Measurements from ENCODE around the gene FNDC3B.
A peak's percentile ranks its signal among the peaks of the same experiment; 100 is the strongest.

FNDC3B gene

GRCh38 chr3:172039436-172040077, at the start of gene FNDC3B:
Gene FNDC3B (plus strand): TSS chr3:172039578. CDS start chr3:172112480, 72,902 bp downstream.
- TF ChIP-seq ZBTB7A (IDR thresholded peaks at IDR 0.05; ENCODE audit: low read depth) (peak; percentile 93), REST (IDR thresholded peaks at IDR 0.05; ENCODE audit: low read depth) (0 out of 2 replicates have a peak, but pooled peaks have one; percentile 16), MAX (IDR thresholded peaks at IDR 0.05) (peak; percentile 83), NFIC (IDR thresholded peaks at IDR 0.05) (peak; percentile 38; the same call in 1 of the 2 replicates), RAD21 (IDR thresholded peaks at IDR 0.05; ENCODE audit: low read depth) (peak; percentile 45), USF1 (IDR thresholded peaks at IDR 0.05) (peak; percentile 88), FOXM1 (IDR thresholded peaks at IDR 0.05; ENCODE audit: borderline replicate concordance, low read depth) (0 out of 2 replicates have a peak, but pooled peaks have one; percentile 42), TEAD4 (IDR thresholded peaks at IDR 0.05) (peak; percentile 66), EGR1 (IDR thresholded peaks at IDR 0.05) (peak; percentile 88), CEBPB (IDR thresholded peaks at IDR 0.05) (no peak; the same call in 1 of the 2 replicates), CREB1 (IDR thresholded peaks at IDR 0.05; ENCODE audit: low read depth) (peak; percentile 73), TAF1 (IDR thresholded peaks at IDR 0.05; ENCODE audit: low read depth) (peak; percentile 99), YY1 (IDR thresholded peaks at IDR 0.05; ENCODE audit: low read depth) (peak; percentile 96), EP300 (IDR thresholded peaks at IDR 0.05; ENCODE audit: borderline replicate concordance) (peak; percentile 72; the same call in 1 of the 2 replicates), TCF12 (IDR thresholded peaks at IDR 0.05; ENCODE audit: low read depth) (peak; percentile 79)

- TF ChIP-seq EGR1 (IDR thresholded peaks at IDR 0.05) (no peak), ZBTB7A (IDR thresholded peaks at IDR 0.05; ENCODE audit: low read depth) (no peak), TEAD4 (IDR thresholded peaks at IDR 0.05) (no peak)
Measured at GRCh38 chr3:171991166-171991565, 48.2 kb upstream of the FNDC3B start.

- no peak for TF ChIP-seq ZBTB7A (IDR thresholded peaks at IDR 0.05; ENCODE audit: low read depth)
- TF ChIP-seq MAX (IDR thresholded peaks at IDR 0.05), result no peak
- no peak for TF ChIP-seq REST (IDR thresholded peaks at IDR 0.05; ENCODE audit: low read depth)
- no peak for TF ChIP-seq EP300 (IDR thresholded peaks at IDR 0.05; ENCODE audit: borderline replicate concordance)
- TF ChIP-seq CEBPB (IDR thresholded peaks at IDR 0.05), result no peak
- TF ChIP-seq FOXM1 (IDR thresholded peaks at IDR 0.05; ENCODE audit: borderline replicate concordance, low read depth), result no peak
- no peak for TF ChIP-seq YY1 (IDR thresholded peaks at IDR 0.05; ENCODE audit: low read depth)
- TF ChIP-seq NFIC (IDR thresholded peaks at IDR 0.05), result no peak
- TF ChIP-seq TEAD4 (IDR thresholded peaks at IDR 0.05), result no peak
- TF ChIP-seq TCF12 (IDR thresholded peaks at IDR 0.05; ENCODE audit: low read depth), result no peak
- TF ChIP-seq EGR1 (IDR thresholded peaks at IDR 0.05), result no peak
- no peak for TF ChIP-seq RAD21 (IDR thresholded peaks at IDR 0.05; ENCODE audit: low read depth)
- no peak for TF ChIP-seq USF1 (IDR thresholded peaks at IDR 0.05)
- no peak for TF ChIP-seq CREB1 (IDR thresholded peaks at IDR 0.05; ENCODE audit: low read depth)
- TF ChIP-seq TAF1 (IDR thresholded peaks at IDR 0.05; ENCODE audit: low read depth), result no peak
Measured at GRCh38 chr3:171994646-171995428, 44.5 kb upstream of the FNDC3B start.

GRCh38 chr3:171995486-171995885, 43.9 kb upstream of the FNDC3B start:
- no peak for TF ChIP-seq USF1 (IDR thresholded peaks at IDR 0.05)
- no peak for TF ChIP-seq CEBPB (IDR thresholded peaks at IDR 0.05)
- TF ChIP-seq MAX (IDR thresholded peaks at IDR 0.05), result no peak
- TF ChIP-seq CREB1 (IDR thresholded peaks at IDR 0.05; ENCODE audit: low read depth), result no peak
- no peak for TF ChIP-seq REST (IDR thresholded peaks at IDR 0.05; ENCODE audit: low read depth)
- no peak for TF ChIP-seq FOXM1 (IDR thresholded peaks at IDR 0.05; ENCODE audit: borderline replicate concordance, low read depth)
- no peak for TF ChIP-seq TAF1 (IDR thresholded peaks at IDR 0.05; ENCODE audit: low read depth)
- no peak for TF ChIP-seq RAD21 (IDR thresholded peaks at IDR 0.05; ENCODE audit: low read depth)
- no peak for TF ChIP-seq EP300 (IDR thresholded peaks at IDR 0.05; ENCODE audit: borderline replicate concordance)
- no peak for TF ChIP-seq YY1 (IDR thresholded peaks at IDR 0.05; ENCODE audit: low read depth)
- no peak for TF ChIP-seq EGR1 (IDR thresholded peaks at IDR 0.05)
- no peak for TF ChIP-seq TEAD4 (IDR thresholded peaks at IDR 0.05)

Data from Ishikawa (cell line).